Chondrocyte (in vitro differentiated cells): ENCODE measurements around the gene LYZL2. TPM values are rescaled to one million over a fixed set of nuclear protein-coding genes. Genes with fewer than 3 reads are reported as not detected.
"Not testable (repeated sequence)": the region's sequence is repeated elsewhere in the genome, so short reads cannot be mapped to it uniquely, and the experiment has no call there.

Source experiments
- DNase-seq: peaks from one replicate; pipeline ENCODE4 v3.0.0; 2021; ENCODE audit warnings: mixed read lengths, low spot score
- H3K27ac Mint-ChIP-seq: one replicate; pipeline ENCODE4 v1.8.0; 2021; ENCODE audit warnings: mild to moderate bottlenecking, moderate library complexity, mixed read lengths; ENCODE audit not compliant: unreplicated experiment
- H3K27me3 Mint-ChIP-seq: 2 replicates; pipeline ENCODE4 v1.8.0; 2021; ENCODE audit warnings: low read depth, mixed read lengths
- H3K36me3 Mint-ChIP-seq: 2 replicates; pipeline ENCODE4 v1.8.0; 2021; ENCODE audit warnings: low read depth, mixed read lengths
- H3K4me1 Mint-ChIP-seq: 2 replicates; pipeline ENCODE4 v1.8.0; 2021; ENCODE audit warnings: low read depth, mild to moderate bottlenecking, mixed read lengths
- H3K4me3 Mint-ChIP-seq: one replicate; pipeline ENCODE4 v1.8.0; 2021; ENCODE audit warnings: mild to moderate bottlenecking, moderate library complexity, mixed read lengths; ENCODE audit not compliant: unreplicated experiment
- H3K9me3 Mint-ChIP-seq: 2 replicates; pipeline ENCODE4 v1.8.0; 2021; ENCODE audit warnings: low read depth, mixed read lengths
- total RNA-seq: library from RNA; stranded (reverse); gene quantifications from 3 replicates; pipeline ENCODE4 v1.2.1, GENCODE V29; 2021
- TF ChIP-seq, protein P1 (sequence below): fragments of 200-600 bp; sonication (generic); IDR thresholded peaks from 2 replicates; pipeline ENCODE4 v1.5.0; 2021; ENCODE audit warnings: antibody characterized with exemption, mild to moderate bottlenecking, moderate library complexity

Gene LYZL2
- total RNA-seq, 1 donor from 2014 or later = not detected

DNA sequence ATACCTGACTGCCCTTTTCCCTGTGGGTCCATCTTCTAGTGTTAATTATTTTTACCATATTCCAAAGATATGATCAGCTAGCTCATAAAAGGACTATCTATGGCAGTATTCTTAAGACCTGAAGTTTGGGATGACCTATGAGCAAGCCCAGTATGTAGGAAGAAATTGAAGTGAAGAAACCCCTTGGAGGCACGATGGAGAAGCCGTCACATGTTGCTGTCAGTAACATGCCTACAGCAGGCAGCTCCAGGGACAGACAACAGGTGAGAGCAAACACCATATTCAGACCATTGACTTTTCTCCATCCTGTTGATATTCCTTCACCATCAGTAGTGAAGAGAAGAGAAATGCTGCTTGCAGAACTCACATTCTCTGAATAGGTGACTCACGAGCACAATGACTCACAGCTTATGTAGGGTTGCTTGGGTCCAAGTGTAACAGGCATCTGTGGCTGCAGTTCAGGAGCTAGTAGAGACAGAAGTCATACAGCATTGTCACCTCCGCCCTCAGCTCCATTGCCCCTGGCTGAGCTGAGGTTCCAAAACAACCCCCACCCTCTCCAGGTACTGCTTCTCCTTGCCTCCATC is 8.4 kb upstream of the LYZL2 start:
- Mint-ChIP-seq H3K4me3 (no peak overlapping the region), H3K9me3 (no peaks in the 10 kb centered on the region), H3K27ac (peak overlapping the region; percentile 22), H3K4me1 (peaks cover 8% of the 10 kb centered on the region), H3K27me3 (peaks cover 2% of the 10 kb centered on the region), H3K36me3 (no peaks in the 10 kb centered on the region)
- TF ChIP-seq, protein P1, sequence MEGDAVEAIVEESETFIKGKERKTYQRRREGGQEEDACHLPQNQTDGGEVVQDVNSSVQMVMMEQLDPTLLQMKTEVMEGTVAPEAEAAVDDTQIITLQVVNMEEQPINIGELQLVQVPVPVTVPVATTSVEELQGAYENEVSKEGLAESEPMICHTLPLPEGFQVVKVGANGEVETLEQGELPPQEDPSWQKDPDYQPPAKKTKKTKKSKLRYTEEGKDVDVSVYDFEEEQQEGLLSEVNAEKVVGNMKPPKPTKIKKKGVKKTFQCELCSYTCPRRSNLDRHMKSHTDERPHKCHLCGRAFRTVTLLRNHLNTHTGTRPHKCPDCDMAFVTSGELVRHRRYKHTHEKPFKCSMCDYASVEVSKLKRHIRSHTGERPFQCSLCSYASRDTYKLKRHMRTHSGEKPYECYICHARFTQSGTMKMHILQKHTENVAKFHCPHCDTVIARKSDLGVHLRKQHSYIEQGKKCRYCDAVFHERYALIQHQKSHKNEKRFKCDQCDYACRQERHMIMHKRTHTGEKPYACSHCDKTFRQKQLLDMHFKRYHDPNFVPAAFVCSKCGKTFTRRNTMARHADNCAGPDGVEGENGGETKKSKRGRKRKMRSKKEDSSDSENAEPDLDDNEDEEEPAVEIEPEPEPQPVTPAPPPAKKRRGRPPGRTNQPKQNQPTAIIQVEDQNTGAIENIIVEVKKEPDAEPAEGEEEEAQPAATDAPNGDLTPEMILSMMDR = no peak
- DNase-seq = no peak

DNA sequence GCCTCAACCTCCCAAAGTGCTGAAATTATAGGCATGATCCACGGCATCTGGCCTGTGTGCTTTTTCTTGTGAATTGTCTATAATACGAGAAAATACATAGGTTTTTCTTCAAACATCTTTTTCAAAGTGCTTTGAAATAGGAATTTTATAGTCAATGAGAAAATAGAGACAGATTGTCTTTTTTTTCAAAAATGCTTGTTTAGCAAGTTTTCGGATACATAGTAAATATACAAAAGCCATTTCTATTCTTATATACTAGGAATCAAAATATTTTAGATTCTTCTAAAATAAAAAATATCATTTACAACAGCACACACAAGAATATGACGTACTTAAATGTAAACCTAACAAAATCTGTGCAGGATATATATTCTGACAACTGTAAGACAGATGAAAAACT is 1.6 kb upstream of the LYZL2 start:
- Mint-ChIP-seq H3K36me3 (no peaks in the 10 kb centered on the region), H3K4me3 (no peak overlapping the region), H3K4me1 (no peaks in the 10 kb centered on the region), H3K9me3 (no peaks in the 10 kb centered on the region), H3K27ac (no peak overlapping the region), H3K27me3 (peaks cover 2% of the 10 kb centered on the region)
- TF ChIP-seq, protein P1 = no peak
- no peak for DNase-seq

DNA sequence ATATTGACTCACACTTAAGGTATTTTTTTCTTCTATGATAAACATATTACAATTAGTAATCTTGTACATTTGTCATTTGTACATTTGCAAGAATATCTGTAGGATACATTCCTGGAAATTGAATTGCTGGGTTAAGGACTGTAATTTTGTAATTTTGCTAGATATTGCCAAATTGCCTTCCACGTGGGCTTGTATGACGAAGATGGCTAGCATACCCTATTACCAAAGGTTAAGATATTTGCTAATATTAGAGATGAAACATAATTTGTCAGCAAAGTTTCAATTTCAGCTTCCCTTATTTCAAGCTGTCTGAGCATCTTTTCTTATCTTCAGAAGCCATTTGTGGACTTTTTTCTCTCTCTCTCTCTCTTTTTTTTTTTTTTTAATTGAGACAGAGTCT is 1.0 kb upstream of the LYZL2 start:
- H3K27ac Mint-ChIP-seq = no peak overlapping the region
- no peaks in the 10 kb centered on the region for H3K9me3 Mint-ChIP-seq
- no peaks in the 10 kb centered on the region for H3K36me3 Mint-ChIP-seq
- no peaks in the 10 kb centered on the region for H3K27me3 Mint-ChIP-seq
- DNase-seq = no peak
- TF ChIP-seq, protein P1 = no peak
- H3K4me3 Mint-ChIP-seq = no peak overlapping the region
- no peaks in the 10 kb centered on the region for H3K4me1 Mint-ChIP-seq

DNA sequence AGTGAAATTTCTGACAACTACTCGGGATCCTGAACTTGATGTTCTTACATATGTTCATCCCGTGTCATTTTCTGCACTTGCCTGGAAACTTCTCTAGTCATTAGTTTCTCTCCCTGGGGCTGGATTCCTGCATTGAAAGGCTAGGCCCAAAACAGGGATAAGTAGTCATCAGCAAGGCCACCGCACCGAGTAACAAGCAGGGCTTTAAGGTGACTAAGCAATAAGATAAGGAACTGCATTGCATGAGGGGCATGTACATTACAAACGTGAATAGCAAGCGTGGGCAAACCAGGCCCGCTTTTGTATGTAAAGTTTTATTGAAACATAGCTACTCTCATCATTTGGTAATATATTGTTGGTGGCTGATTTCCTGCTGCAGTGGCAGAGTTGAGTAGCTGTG is 977 bp downstream of the LYZL2 start:
- H3K4me1 Mint-ChIP-seq, H3K9me3 Mint-ChIP-seq, H3K36me3 Mint-ChIP-seq, DNase-seq, H3K27me3 Mint-ChIP-seq, H3K27ac Mint-ChIP-seq, H3K4me3 Mint-ChIP-seq: not testable (repeated sequence)

DNA sequence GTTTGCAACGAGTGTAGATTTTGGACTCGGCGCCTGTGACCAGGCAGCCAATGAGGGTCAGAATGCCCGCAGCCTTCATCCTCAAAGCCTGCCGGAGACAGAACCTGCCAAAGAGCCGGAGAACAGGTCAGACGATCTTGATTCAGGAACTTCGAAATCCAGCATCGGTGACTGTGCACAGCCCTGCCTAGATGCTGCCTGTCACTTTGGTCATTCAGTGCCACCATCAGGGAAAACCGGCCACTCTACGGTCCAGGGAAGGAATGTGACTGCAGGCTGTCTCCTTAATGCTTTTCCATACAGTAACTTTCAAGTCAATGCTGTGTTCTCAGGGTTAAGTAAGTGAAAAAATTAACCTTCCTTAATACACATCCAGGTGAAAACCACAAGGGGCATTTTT is 2.7 kb downstream of the LYZL2 start:
- H3K36me3 Mint-ChIP-seq, H3K9me3 Mint-ChIP-seq, H3K4me1 Mint-ChIP-seq, H3K4me3 Mint-ChIP-seq, DNase-seq, H3K27me3 Mint-ChIP-seq, H3K27ac Mint-ChIP-seq: not testable (repeated sequence)

DNA sequence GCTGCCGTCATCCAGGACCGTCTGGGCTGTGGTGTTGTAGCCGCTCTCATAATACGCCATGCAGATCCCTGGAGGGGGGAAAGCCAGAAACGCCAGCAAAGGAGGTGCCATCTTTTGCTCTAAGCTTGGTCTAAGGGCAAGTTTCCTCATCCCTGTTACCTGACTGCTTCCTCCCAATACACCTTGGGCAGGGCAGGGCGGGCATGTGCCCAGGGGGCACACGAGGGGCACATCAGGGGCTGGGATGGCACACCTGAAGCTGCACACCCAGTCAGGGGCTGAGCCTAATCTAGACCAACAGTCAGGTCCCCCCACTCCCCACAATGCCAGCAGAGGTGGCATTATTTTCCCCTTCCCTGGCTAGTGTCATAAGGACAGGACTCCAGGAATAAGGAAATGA is 3.4 kb downstream of the LYZL2 start:
- H3K27me3 Mint-ChIP-seq, H3K4me1 Mint-ChIP-seq, DNase-seq, H3K9me3 Mint-ChIP-seq, H3K4me3 Mint-ChIP-seq, H3K36me3 Mint-ChIP-seq, H3K27ac Mint-ChIP-seq: not testable (repeated sequence)

DNA sequence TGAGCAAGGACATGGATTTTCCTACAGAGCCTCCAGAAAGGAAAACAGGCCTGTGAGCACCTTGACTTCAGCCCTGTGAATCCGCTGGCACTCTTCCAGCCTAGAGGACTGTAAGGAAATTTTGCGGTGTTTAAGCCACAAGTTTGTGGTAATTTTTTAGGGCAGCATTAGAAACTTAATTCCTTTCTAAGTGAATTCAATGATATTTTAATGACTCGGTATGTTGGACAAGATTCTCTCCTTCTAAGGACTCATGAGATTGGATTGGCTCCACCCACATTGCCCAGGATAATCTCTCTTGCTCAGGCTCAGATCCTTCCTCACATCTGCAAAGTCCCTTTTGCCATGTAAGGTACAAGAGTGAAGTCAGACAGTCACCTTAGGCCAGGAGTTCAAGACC is 4.5 kb downstream of the LYZL2 start:
- H3K27ac Mint-ChIP-seq = no peak overlapping the region
- DNase-seq = no peak
- no peaks in the 10 kb centered on the region for H3K4me1 Mint-ChIP-seq
- H3K9me3 Mint-ChIP-seq = no peaks in the 10 kb centered on the region
- H3K36me3 Mint-ChIP-seq = no peaks in the 10 kb centered on the region
- TF ChIP-seq, protein P1 = no peak
- peaks cover 4% of the 10 kb centered on the region for H3K27me3 Mint-ChIP-seq
- no peak overlapping the region for H3K4me3 Mint-ChIP-seq
